Suprapubic skin (tissue), 4 donors: ENCODE results near the gene LHX5. TPM values are rescaled to one million over a fixed set of nuclear protein-coding genes. Genes with fewer than 3 reads are reported as not detected.

ENCODE experiments used
- DNase-seq, 2 donors: peaks; one replicate each; pipeline ENCODE4 v3.0.0-alpha.2; 2019; ENCODE audit warnings: low spot score in 2 of 2
- H3K27ac ChIP-seq: fragments of 200-600 bp; sonication (generic); one replicate; pipeline ENCODE4 v1.5.1; 2019
- H3K27me3 ChIP-seq: fragments of 200-600 bp; sonication (generic); one replicate; pipeline ENCODE4 v1.5.1; 2019
- H3K36me3 ChIP-seq: fragments of 200-600 bp; sonication (generic); one replicate; pipeline ENCODE4 v1.5.1; 2019
- H3K4me1 ChIP-seq: fragments of 200-600 bp; sonication (generic); one replicate; pipeline ENCODE4 v1.5.1; 2019
- H3K4me3 ChIP-seq: fragments of 200-600 bp; sonication (generic); one replicate; pipeline ENCODE4 v1.5.1; 2019; ENCODE audit warnings: mild to moderate bottlenecking
- H3K9me3 ChIP-seq: fragments of 200-600 bp; sonication (generic); one replicate; pipeline ENCODE4 v1.5.1; 2019
- CTCF ChIP-seq, 2 donors: fragments of 200-600 bp in 1 of 2; fragments of 450-650 bp in 1 of 2; sonication (generic) in 1 of 2; IDR thresholded peaks; one replicate each; pipeline ENCODE4 v1.5.1; 2016 to 2019; ENCODE audit warnings: antibody characterized with exemption in 2 of 2, mild to moderate bottlenecking in 1 of 2, moderate library complexity in 1 of 2
- EP300 ChIP-seq: sonication (generic); formaldehyde crosslinking; IDR thresholded peaks from one replicate; pipeline ENCODE4 v1.6.1; 2017; ENCODE audit warnings: antibody characterized with exemption
- POLR2A ChIP-seq, 2 donors: fragments of 450-650 bp; IDR thresholded peaks; one replicate each; pipeline ENCODE4 v1.6.1; 2017; ENCODE audit warnings: antibody characterized with exemption in 2 of 2, mild to moderate bottlenecking in 2 of 2, moderate library complexity in 2 of 2
- POLR2AphosphoS5 ChIP-seq, 3 donors: sonication (generic); formaldehyde crosslinking; IDR thresholded peaks; one replicate each; pipeline ENCODE4 v1.6.1; 2017; ENCODE audit warnings: antibody characterized with exemption in 3 of 3
- WGBS: methylation state at CpG from one replicate; pipeline ENCODE4 v1.1.5; 2018; 5-methylcytosine and 5-hydroxymethylcytosine counted together
- total RNA-seq, 4 donors: library from RNA; depleted of rRNA; stranded (reverse); fragments of >200 nt; gene quantifications; one replicate each; pipeline ENCODE4 v1.1.0, GENCODE V29; 2016

The LHX5 gene
- total RNA-seq, 4 donors from 2014 or later, result not detected

GRCh38 chr12:113456199-113456598 lies 15.5 kb downstream of the LHX5 start:
- H3K4me1 ChIP-seq, result no peaks in the 10 kb centered on the region
- WGBS, result 88% methylated on average over 2 of the region's 2 CpGs
- DNase-seq, result no peak
- no peaks in the 10 kb centered on the region for H3K9me3 ChIP-seq
- TF ChIP-seq POLR2A (IDR thresholded peaks at IDR 0.05), result no peak
- TF ChIP-seq EP300, result no peak
- TF ChIP-seq CTCF (IDR thresholded peaks at IDR 0.05), result no peak
- TF ChIP-seq POLR2AphosphoS5 (IDR thresholded peaks at IDR 0.05), result no peak
- no peak overlapping the region for H3K27ac ChIP-seq
- H3K4me3 ChIP-seq, result no peak overlapping the region
- peaks cover 49% of the 10 kb centered on the region for H3K27me3 ChIP-seq
- no peaks in the 10 kb centered on the region for H3K36me3 ChIP-seq

GRCh38 chr12:113453330-113453729 lies 18.3 kb downstream of the LHX5 start:
- H3K27me3 ChIP-seq, result peaks cover 35% of the 10 kb centered on the region
- no peaks in the 10 kb centered on the region for H3K9me3 ChIP-seq
- no peak overlapping the region for H3K27ac ChIP-seq
- 42% methylated on average over 6 of the region's 6 CpGs for WGBS
- H3K4me1 ChIP-seq, result no peaks in the 10 kb centered on the region
- no peaks in the 10 kb centered on the region for H3K36me3 ChIP-seq
- H3K4me3 ChIP-seq, result no peak overlapping the region
- TF ChIP-seq POLR2AphosphoS5 (IDR thresholded peaks at IDR 0.05), result no peak
- TF ChIP-seq CTCF (IDR thresholded peaks at IDR 0.05), result no peak
- TF ChIP-seq EP300, result no peak
- TF ChIP-seq POLR2A (IDR thresholded peaks at IDR 0.05), result no peak
- no peak for DNase-seq

- H3K27me3 ChIP-seq, result peaks cover 37% of the 10 kb centered on the region
- H3K4me1 ChIP-seq, result no peaks in the 10 kb centered on the region
- no peaks in the 10 kb centered on the region for H3K9me3 ChIP-seq
These were observed 19.2 kb downstream of the LHX5 start for GRCh38 chr12:113452458-113452857.

GRCh38 chr12:113449839-113450238 lies 21.8 kb downstream of the LHX5 start:
- Histone ChIP-seq H3K36me3 (no peaks in the 10 kb centered on the region), H3K27me3 (peaks cover 45% of the 10 kb centered on the region), H3K9me3 (no peaks in the 10 kb centered on the region), H3K4me3 (no peak overlapping the region), H3K27ac (no peak overlapping the region), H3K4me1 (no peaks in the 10 kb centered on the region)
- TF ChIP-seq POLR2AphosphoS5 (IDR thresholded peaks at IDR 0.05) (no peak), POLR2A (IDR thresholded peaks at IDR 0.05) (no peak), CTCF (IDR thresholded peaks at IDR 0.05) (no peak), EP300 (no peak)
- WGBS, result 91% methylated on average over 1 of the region's 1 CpG
- no peak for DNase-seq

More at GRCh38 chr12:113452458-113452857, 19.2 kb downstream of the LHX5 start:
- no peak overlapping the region for H3K27ac ChIP-seq
- no peak for DNase-seq
- no peak for TF ChIP-seq POLR2AphosphoS5 (IDR thresholded peaks at IDR 0.05)
- no peak for TF ChIP-seq CTCF (IDR thresholded peaks at IDR 0.05)
- TF ChIP-seq EP300, result no peak
- TF ChIP-seq POLR2A (IDR thresholded peaks at IDR 0.05), result no peak
- 96% methylated on average over 2 of the region's 2 CpGs for WGBS
- no peaks in the 10 kb centered on the region for H3K36me3 ChIP-seq
- no peak overlapping the region for H3K4me3 ChIP-seq

- no peak overlapping the region for H3K27ac ChIP-seq
- 85% methylated on average over 2 of the region's 2 CpGs for WGBS
- TF ChIP-seq POLR2A (IDR thresholded peaks at IDR 0.05) (no peak), EP300 (no peak)
- no peaks in the 10 kb centered on the region for H3K9me3 ChIP-seq
- no peak overlapping the region for H3K4me3 ChIP-seq
- no peak for DNase-seq
- H3K27me3 ChIP-seq, result peaks cover 42% of the 10 kb centered on the region
- H3K4me1 ChIP-seq, result no peaks in the 10 kb centered on the region
- no peaks in the 10 kb centered on the region for H3K36me3 ChIP-seq
These were observed 22.4 kb downstream of the LHX5 start for GRCh38 chr12:113449299-113449698.

GRCh38 chr12:113448873-113449272 lies 22.8 kb downstream of the LHX5 start:
- no peak for DNase-seq
- Histone ChIP-seq H3K27me3 (peaks cover 44% of the 10 kb centered on the region), H3K9me3 (no peaks in the 10 kb centered on the region), H3K4me1 (no peaks in the 10 kb centered on the region), H3K27ac (no peak overlapping the region), H3K36me3 (no peaks in the 10 kb centered on the region), H3K4me3 (no peak overlapping the region)
- 31% methylated on average over 7 of the region's 7 CpGs for WGBS
- TF ChIP-seq POLR2A (IDR thresholded peaks at IDR 0.05), result no peak
- TF ChIP-seq EP300, result no peak
- TF ChIP-seq CTCF (IDR thresholded peaks at IDR 0.05), result no peak
- TF ChIP-seq POLR2AphosphoS5 (IDR thresholded peaks at IDR 0.05), result no peak
